Activated naive CD4-positive, alpha-beta T cell treated with Interleukin-2 at 50 U/mL for 16 hours (primary cell): ENCODE measurements around the gene MRM2.

Source experiments
- DNase-seq: peaks from one replicate; pipeline ENCODE4 v3.0.0-alpha.2; 2020

The MRM2 gene

DNA sequence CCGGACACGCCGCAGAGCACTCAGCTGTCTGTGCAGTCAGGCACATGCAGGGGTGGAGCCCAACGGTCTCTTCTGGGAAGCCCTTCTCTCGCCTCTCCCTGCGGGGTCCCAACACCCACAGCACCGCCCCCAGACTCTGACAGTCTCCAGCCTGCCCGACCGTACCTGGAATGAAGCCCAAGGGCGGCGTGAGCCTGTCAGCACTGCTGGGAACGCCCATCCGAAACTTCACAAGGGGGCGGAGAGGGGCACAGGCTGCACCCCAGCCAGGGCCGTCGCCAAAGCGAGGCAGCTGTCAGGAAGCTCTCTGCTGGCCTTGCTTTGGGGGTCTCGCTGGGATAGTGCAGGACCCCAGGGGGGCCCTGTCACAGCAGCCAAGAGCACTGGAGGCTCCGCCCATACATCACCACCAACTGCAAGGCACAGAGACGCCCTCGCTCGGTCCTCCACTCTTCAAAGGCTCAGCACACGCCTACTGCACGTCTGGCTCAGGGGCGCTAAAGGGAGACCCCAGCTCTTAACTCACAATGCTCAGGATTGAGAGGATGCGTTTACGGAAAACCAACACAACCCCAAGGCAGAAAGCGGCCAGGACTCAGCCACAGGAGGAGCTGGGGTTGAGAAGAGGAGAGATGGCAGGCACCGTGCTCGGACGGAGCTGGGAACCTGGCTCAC lies 40.2 kb downstream of the MRM2 start:
- DNase-seq = no peak

DNA sequence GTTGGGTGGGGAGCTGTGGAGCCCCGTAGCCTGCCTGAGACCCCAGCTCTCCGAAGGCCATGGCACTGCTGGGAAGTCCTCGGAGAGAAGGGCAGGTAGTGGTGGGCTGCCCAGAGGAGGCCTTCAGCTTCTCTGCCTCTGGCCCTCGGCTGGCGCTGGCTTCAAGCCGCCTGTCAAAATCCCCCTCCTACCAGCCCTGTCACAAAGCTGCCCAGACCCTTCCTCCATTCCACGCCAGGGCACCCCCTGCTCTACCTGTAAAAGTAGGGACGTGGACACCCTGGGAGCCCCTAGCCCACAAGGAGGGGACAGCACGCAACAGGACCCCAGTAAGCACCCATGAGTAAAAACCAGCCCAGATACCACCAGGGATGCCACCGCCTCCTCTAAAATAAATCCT lies 40.9 kb downstream of the MRM2 start:
- DNase-seq = no peak

DNA sequence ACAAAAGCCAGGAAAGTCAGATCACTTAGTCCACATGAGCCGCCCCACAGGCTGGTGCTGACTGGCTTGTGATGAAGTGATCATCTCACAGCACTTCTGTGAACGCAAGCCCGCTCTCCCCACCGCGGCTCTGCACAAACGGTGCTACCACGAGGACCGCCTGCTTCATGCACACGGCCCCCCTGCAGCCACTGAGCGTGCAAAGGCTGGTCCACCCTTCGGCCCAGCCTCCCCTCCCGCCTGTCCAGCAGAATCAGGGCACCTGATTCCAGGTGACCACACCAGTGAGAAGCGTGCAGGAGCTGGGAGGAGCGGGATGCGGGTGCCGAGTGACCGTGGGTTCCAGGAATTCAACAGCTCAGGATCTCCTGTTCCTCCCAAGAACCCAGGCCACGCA lies 41.4 kb downstream of the MRM2 start:
- no peak for DNase-seq

DNA sequence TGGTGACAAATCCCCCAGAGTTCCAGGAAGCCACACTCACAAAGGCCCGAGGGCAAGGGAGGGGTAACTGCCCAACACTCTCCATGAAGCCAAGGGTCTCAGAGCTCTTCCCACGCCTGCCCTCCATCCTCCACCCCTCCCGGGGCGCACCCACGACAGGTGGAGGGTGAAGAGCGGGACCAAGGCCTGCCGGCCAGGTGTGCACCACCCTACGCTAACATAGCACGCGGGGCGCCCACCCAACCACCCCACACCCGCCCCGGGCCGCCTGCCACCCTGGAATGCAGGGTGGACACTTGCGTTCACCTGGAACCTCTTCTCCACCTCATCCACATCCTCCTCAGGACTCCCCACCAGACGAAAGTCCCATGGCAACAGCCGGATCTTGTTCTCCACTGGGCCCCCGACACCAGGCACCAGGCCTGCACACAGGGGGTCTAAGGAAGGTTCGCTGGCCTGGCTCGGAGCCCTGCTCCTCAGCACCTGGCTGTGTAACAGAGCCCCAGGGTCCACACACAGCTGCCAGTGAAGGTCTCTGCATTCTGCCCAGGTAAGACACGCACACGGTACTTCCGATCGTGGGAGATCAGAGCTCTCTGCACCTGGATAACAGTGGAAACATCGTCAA lies 41.9 kb downstream of the MRM2 start:
- DNase-seq = no peak

DNA sequence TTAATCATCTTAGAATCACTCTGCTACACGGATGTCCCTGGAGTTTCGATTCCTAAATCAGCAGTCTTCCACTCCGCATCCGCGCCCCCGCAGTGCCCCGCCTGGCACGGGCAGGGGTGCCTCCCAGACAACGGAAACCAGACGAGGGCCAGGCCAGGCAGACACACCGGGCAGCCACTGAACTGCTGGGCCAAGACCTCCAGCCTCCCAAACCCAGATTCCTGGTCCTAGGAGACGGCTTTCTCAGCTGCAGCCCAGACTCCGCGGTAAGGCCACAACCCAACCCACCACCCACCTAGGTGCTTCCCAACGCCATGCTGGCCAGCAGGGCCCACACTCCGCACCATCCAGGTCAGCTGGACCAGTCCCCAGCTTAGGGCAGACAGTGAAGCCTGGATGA lies 42.5 kb downstream of the MRM2 start:
- no peak for DNase-seq

DNA sequence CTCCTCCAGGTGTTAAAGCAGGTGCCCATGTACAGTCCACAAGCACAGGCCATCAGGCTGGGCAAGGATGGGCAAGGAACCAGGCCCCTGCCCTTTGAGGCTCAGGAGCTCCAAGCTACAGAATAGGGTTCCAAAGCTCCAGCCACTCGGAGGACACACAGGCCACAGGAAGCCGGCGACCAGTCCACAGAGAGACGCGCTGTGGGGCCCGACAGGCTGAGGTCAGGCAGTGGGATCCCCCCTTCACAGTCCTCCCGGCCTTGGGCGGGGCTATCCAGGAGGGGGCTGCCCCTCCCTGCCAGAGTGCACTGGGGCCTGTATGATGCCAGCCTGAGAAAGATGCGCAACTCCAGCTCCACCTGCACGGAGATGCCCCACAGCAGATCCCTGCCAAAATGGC lies 43.2 kb downstream of the MRM2 start:
- no peak for DNase-seq

DNA sequence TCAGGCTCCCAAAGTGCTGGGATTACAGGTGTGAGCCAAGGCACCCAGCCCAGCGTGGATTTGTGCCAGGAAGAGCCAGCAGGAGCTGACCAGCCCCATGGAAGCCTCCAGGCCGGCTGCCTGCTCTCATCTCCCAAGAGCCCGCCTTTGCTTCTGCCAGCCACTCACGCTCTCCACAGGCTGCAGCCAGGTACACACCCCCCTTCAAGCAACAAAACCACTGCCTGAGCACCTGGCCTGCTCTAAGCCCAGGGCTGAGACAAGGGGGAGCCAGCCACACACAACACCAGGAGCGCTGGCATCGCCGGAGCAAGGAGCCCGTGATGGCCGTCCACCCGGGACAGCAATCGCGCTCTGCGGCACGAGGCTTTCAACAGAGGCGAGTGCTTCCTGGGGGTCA lies 43.8 kb downstream of the MRM2 start:
- no peak for DNase-seq

DNA sequence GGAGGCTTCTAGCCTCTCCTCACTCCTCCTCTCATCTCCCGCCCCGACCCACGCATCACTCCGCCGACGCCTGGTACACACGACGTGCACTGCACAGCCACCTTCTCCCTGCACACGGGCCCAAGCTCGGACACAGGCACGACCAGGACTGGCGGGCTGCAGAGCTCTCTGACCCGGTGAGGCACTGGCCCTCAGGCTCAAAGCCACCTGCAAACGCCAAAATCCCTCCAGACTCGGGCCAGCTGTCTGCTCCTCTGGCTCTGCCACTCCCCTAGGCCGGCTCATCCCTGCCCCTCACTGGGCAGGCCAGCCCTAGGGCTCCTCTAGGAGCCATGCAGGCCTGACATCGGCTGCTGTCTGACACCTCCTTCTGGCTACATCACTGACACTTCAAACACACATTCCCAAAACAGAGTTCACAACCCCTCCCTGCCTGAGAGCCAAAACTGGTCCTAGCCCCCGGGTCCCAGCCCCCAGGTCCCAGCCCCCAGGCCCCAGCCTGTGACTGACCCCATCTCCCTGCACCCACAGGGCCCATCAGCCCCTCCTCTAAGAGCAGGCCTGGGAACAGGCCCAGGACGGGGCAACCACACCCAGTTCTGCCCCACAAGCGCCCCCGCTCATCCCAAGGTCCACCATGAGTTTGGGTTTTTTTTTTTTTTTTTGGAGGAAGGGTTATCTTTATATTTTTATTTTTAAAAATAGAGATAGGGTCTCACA lies 44.4 kb downstream of the MRM2 start:
- no peak for DNase-seq

DNA sequence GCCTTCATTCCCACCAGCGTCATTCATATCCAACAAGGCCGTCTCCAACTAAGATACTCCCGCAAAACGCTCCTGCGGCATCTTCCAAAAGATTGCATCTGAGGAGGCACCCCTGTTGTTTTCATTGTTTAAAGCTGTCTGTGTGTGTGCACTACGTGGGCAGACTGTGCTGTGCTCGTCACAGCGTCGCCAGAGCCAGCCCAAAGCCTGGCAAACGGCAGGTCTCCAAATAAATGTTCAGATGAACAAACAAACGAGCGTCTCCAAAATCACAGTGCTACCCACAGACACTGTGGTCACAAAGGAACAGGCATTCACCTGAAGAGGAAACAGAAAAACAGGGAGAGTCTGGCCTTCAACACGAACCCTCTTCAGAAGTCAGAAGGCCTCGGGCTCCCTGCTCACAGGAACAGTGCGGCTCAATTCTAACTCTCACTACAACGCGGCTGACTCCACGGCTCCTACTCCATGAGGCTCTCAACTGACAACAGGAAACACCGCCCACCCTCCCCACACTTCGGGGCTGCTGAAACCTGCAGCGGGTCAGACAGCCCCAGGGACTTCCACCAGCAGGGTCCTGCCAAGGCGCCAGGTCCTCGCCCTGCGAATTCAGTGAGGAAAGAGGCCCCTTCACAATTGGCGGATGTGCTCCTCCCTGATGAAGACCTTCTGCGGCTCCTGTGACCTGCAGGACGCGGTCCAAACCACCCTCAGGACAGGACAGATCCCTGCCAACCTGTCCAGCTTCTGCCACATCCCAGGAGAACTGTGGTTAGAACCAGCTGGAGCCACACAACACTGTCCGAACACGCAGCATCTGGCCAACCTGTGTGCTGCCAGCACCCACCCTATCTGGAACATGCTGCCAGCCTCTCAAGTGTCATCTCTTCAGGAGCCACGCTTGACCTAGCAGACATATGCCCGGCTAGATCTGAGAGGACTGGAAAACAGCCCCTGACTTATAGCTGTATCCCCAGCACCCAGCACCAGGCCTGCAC lies 45.3 kb downstream of the MRM2 start:
- no peak for DNase-seq

DNA sequence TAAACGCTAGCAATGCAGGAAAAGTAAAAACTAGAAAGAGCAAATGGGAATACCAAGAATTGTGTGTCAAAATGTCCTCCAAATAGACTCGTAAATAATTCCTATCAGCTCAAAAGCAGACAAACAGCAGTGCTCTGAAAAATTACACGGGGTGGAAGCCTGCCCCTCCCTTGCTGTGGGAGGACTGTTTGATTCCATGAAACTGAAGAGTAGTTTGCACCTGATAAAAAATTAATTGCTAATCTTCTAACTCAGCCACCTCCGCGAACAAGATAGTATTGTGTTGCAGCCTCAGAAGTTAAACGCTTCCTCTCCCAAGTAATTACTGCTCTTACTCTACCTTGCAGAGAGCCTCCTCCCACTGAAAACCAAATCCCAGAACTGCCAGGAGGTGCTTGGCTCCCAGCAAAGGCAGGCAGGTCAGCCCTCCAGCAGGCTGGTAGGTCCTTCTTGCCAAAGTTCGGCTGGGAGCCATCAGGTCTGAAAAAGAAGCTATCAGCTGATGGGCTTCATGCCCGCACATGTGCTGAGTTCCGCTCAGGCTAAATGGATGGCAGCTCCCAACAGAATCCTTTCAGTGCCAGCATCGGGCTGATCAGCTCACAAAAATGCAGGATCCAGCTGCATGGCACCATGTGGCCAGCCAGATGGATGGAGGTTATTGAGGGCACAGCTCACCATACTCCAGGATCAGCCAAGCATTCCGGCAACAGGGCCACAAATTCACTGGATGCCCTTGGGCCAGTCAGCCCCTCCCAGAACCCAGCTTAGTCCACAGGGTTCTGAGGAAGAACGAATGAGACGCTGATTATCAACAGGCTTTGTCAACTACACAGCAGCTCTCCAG lies 46.4 kb downstream of the MRM2 start:
- no peak for DNase-seq

DNA sequence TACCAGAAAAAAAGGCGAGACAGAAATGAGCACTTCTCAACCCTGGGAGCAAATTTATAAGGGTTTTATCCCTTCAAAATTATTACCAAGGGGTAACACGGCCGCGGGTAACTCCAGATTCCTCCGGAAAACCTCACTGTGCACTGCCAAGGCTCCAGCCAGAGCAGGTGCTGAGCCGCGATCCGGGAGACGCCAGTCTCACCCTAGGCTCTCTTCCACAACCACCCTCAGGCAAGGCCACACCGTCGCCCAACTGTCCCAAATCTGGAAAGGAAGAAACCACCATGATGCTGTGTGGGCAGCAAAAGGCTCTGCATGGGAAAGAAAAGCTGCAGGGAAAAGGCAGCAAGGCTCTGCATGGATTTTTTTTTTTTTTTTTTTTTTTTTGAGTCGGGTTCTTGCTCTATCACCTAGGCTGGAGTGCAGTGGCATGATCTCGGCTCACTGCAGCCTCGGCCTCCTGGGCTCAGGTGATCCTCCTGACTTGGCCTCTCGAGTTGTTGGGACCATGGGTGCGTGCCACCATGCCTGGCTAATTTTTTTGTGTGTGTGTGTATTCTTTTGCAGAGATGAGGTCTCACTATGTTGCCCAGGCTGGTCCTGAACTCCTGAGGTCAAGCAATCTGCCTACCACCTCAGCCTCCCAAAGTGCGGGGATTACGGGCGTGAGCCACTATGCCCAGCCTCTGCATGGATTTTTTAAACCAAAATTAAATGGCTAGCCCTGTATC lies 48.3 kb downstream of the MRM2 start:
- DNase-seq = no peak

DNA sequence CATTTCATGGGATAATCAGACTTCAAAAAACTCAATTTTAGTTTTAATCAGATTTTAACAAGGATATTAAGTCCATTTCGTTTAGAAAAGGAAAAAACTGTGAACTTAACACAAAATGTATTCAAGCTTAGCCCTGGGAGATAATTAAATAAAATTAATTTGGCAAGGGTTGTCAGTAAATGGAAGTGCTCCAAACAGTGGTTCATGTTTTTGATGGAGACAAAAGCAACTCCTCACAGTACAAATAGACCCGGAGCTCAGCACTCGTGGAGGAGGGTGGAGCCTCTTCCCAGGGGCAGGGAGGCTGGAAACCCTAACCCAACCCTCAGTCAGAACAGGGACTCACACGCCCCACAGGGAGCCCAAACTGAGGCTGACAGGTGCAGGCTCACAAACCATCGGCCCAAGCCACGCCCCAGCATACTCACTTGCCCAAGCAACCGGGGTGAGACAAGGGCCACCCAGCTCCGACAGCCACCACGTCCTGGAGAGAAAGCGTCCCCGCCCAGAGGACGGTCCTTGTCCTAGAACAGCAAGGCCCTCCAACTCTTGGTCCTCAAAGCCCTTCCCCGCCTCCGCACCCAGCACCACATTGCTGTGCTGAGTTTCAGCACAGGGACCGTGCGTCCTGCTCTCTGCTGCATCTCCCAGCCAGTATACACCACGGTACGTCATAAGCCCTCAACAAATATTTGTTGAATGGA lies 49.0 kb downstream of the MRM2 start:
- no peak for DNase-seq

DNA sequence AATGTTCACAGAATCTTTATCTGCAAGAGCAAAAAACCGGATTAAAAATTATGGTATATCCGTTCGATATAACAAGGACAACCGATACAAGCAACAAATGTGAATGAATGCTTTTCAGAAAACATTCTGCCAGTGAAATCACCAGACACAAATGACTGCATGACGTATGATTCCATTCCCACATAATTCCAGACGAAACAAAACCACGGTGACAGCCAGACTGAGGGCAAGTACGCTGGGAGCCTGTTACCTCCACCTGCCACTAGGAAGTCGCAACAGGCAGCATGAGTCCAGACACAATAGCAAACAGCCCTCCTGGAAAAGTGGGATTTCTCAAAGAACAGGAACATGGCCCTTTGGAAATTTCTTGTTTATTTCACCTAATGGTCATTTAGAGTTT lies 51.0 kb downstream of the MRM2 start:
- no peak for DNase-seq

DNA sequence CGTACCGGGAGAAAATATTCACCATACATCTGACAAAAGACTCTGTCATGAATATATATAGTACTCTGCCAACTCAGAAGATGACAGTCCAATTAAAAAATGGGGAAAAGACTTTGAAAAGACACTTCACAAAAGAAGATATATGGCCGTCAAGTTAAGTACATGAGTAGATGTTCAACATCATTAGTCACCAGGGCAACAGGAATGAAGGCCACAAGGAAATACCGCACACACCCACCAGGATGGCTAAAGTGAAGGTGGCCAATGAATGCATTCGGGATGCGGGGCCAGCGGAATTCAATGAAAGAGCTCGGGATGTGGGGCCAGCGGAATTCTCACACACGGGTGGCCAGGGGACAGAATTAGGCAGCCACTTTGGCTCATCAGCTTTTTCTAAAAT lies 51.5 kb downstream of the MRM2 start:
- DNase-seq = no peak

DNA sequence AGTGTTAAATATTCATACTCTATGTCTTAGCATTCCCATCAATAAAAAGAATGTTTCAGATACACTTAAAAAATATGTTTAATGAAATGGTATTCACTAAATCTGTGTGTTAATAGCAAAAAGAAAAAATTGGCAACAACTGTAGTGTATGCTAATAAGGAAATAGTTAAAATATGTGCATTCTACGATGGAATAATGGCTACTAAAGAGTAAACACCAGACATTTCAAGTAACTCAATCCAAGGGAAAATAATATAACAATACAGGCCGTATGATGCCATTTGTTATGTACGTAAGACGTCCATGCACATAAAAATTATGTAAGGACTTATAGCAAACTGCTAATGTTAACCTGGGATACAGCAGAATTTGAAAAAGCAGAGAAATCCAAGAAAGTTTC lies 55.8 kb downstream of the MRM2 start:
- DNase-seq = no peak

DNA sequence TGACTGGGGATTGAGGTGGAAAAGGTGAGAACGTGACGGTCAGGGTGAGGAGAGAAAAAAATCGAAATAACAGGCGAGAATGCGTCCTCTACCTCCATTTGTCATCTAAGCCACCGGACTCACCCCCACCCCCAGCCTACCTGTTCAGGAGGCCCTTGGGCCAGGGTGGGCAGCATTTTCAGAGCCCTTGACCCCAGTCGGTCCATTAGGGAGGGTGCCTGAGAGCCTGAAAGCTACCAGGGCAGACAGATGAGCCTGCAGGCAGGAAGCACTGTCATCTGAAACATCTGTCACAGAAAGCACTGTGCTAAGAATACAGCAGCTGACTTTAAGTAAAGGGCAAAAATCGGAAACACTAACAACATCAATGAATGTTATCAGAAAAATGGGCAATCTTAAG lies 56.3 kb downstream of the MRM2 start:
- no peak for DNase-seq
